IPS DF 4.7 (cell line): Measurements from ENCODE around the gene C5orf63.
"Not testable (repeated sequence)": the region's sequence is repeated elsewhere in the genome, so short reads cannot be mapped to it uniquely, and the experiment has no call there.

ENCODE experiments used
- DNase-seq: peaks from one replicate; pipeline ENCODE4 v3.0.0-alpha.2; 2013; ENCODE audit warnings: low spot score; ENCODE audit errors: extremely low read depth

The C5orf63 gene

GRCh38 chr5:127010362-127010761 is 62.9 kb downstream of the C5orf63 start:
- DNase-seq: no peak

- no peak for DNase-seq
Observed at GRCh38 chr5:127009784-127010183, 63.5 kb downstream of the C5orf63 start.

- DNase-seq: no peak
Observed at GRCh38 chr5:127008300-127008975, 64.9 kb downstream of the C5orf63 start.

GRCh38 chr5:127007522-127007921 is 65.8 kb downstream of the C5orf63 start:
- DNase-seq: no peak

GRCh38 chr5:127006744-127007143 is 66.6 kb downstream of the C5orf63 start:
- DNase-seq: no peak

GRCh38 chr5:127005282-127005681 is 68.0 kb downstream of the C5orf63 start:
- DNase-seq: not testable (repeated sequence)

GRCh38 chr5:127004721-127005120 is 68.6 kb downstream of the C5orf63 start:
- no peak for DNase-seq

GRCh38 chr5:127003798-127004495 is 69.4 kb downstream of the C5orf63 start:
- no peak for DNase-seq

- no peak for DNase-seq
Observed at GRCh38 chr5:127002390-127002789, 70.9 kb downstream of the C5orf63 start.

GRCh38 chr5:127001621-127002296 is 71.5 kb downstream of the C5orf63 start:
- no peak for DNase-seq
